Measurements from ENCODE around the gene PRADC1.

GRCh38 chr2:73238976-73239375 lies 5.9 kb upstream of the PRADC1 start:
- TF ChIP-seq POLR2A (IDR thresholded peaks at IDR 0.05; ENCODE audit: low read length) = no peak
- TF ChIP-seq GATA1 (IDR thresholded peaks at IDR 0.05; ENCODE audit: low read depth, low read length) = no peak

Data from erythroblast (primary cell).